Stimulated activated CD4-positive, alpha-beta T cell treated with anti-CD3 and anti-CD28 coated beads, Interleukin-15, amount 100 ng/mL, for 1 hour (primary cell): ENCODE data around the gene PRPF8.

Experiments used
- DNase-seq, 2 donors: peaks; one replicate each; pipeline ENCODE4 v3.0.0-alpha.2; 2020; ENCODE audit warnings: low read depth in 1 of 2, low spot score in 1 of 2

Gene PRPF8

DNA sequence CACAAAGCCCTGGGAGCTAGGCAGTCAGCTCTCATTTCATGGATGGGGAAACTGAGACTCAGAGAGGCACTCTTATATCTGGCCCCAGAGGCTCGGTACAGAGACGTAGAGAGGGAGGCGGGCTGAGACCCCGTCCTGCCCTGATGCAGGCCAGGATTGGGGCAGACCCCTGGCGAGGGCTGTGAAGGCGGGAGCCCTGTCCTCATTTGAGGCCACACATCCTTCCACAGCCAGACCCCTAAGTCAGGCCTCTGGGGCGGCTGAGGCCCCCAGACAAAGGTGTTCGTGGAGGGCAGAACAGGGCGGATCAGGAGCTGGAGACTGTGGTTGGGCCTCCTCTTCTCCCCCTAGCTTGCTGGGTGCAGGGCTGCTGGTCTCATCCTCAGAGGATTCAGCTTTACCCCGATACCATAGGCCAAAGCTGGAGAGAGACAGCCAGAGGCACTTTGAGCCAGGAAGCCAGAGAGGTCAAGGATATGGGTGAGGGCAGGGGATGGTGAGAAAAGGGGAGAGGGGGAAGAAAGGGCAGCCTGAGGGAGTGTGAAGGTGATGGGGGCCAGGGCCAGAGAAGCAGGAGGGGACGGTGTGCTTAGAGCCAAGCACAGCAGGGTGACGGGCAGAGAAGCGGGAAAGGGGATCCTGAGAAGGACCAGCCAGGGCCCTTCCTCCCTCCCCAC, 38.3 kb downstream of the PRPF8 start:
- DNase-seq = no peak

DNA sequence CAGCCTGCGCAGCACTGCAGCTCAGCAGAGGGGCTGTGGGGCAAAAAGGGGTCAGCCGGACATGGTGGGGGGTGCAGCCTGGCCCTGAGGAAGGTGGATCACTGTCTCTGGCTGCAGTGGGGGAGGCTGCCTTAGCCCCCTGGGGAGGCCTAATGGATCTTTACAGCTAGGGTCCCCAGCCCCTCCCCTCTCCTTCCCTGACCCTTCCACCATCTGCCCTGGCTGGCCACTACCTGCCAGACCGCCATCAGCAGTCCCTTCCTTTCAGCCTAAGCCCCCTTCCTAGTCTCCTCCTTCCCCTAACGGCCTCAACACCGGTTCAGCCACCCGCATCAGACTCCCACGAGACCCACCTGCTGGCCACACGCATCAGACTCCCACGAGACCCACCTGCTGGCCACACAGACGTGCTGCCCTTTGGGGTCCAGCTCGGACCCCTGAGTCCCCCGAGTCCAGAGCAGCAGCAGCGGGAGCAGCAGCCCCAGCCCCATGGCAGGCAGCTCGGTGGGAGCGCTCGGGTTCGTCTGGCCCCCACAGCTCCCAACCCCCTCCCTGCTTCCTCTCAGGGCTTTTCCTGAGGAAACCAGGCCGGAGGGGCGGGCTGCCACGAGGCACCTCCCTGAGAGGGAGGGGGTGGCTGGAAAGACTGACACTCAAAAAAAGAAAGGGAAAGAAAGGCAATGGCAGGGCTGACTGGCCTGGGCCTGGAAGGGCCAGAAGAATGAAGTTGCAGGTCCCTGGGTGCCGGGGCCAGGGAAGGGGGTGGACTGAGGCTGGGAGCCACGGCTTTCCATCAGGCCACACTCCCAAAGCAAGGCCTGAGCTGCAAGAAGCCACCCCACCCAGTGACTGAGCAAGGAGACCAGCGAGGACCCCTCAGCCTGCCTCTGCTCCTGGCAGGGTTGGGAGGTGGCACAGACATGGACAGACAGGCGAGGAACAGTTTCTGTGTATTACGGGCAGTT, 39.2 kb downstream of the PRPF8 start, which contains the start of gene SCARF1:
Gene SCARF1 (minus strand): TSS at position 526 of the 965 bp plus-strand sequence. CDS start 35 bp downstream, at position 491.
- no peak for DNase-seq

DNA sequence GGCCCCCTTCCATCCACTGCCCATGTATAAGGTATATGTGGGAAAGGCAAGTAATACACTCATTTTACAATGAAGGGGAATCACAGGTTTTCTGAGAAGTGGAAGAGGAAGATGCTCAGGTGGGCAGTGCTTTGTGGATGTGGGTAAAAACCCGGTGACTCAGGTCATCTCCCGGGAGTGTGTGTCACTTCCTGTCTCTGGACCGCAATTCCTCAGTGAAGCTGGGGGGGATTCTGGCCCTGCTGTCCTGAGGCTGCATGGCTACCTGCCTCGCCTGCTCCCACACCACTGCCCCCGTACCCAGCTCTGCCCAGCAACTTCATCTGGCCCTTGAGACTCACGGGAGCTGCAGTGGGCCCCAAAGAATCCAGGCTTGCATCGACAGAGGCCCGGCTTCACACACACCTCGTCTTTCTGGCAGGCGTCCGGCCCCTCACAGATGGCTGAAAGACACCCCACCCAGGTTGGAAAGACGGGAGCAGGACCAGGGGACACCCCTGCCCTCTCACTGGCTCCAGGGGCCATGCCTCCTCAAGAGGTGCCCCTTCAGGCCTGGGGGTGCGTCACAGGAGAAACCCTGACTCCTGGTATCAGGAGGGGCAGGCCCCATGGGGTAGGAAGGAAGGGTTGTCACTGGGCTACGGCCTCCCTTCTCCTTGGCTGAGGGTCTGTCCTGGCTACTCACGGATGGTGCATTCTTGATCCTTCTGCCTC, 40.0 kb downstream of the PRPF8 start:
- no peak for DNase-seq

DNA sequence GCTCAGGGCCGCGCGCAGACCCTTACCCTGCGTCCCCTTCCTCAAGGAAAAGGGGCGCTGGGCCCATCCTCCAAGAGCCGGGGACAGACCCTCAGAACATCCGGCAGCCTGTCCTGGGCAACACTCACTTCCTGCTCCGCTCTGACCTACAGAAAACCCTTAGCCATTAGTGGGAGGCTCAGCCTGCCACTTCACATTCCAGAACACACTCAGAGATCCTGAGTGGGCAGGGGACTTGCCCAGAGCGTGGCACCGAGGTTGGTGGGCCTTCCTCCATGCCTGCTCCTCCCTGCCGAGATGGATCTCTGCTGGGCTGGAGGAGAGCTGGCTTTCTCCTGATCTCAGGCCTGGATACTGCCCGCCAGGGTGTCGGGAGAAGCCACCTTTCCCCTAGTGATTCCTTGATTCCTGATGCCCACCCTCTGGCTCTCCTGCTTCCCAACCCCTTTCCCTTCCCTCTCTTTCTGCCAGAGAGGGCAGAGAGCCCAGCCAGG, 40.6 kb downstream of the PRPF8 start:
- DNase-seq = no peak

DNA sequence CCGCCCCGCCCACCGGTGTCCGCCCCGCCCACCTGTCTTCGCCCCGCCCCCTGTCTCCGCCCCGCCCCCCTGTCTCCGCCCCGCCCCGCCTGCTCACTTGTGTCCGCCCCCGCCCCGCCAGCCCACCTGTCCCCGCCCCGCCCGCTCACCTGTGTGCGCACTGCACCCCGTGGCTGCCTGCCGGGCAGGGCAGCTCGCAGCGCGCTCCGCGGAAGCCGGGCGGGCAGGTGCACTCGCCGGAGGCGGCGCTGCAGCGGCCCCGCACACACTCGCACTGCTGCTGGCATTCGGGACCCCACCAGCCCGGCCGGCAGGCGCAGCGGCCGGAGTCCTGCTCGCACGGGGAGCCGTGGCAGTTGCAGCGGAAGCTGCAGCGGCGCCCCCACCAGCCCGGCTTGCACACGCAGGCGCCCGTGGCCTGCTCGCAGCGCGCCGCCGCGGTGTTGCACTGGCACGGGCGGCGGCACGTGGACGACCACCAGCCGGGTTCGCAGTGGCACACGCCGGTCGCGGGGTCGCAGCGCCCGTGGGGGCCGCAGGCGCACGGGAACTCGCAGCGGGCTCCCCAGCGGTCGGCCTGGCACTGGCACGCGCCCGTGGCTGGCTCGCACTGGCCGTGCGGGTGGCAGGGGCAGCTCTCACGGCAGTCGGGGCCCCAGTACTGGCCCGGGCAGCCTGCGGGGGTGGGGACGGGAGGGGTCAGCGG, 41.2 kb downstream of the PRPF8 start:
- peak in 1 of 2 donors; percentile 39 for DNase-seq

DNA sequence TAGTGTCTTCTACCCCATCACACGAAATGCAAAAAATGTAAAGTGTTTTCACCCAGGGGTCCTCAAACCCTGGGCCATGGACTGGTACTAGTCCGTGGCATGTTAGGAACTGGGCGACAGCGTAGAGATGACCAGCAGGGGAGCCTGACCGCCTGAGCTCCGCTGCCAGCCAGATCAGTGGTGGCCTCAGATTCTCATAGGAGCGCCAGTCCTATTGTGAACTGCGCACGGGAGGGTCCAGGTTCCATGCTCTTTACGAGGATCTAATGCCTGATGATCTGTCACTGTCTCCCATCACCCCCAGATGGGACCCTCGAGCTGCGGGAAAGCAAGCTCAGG, 43.6 kb downstream of the PRPF8 start:
- no peak for DNase-seq

DNA sequence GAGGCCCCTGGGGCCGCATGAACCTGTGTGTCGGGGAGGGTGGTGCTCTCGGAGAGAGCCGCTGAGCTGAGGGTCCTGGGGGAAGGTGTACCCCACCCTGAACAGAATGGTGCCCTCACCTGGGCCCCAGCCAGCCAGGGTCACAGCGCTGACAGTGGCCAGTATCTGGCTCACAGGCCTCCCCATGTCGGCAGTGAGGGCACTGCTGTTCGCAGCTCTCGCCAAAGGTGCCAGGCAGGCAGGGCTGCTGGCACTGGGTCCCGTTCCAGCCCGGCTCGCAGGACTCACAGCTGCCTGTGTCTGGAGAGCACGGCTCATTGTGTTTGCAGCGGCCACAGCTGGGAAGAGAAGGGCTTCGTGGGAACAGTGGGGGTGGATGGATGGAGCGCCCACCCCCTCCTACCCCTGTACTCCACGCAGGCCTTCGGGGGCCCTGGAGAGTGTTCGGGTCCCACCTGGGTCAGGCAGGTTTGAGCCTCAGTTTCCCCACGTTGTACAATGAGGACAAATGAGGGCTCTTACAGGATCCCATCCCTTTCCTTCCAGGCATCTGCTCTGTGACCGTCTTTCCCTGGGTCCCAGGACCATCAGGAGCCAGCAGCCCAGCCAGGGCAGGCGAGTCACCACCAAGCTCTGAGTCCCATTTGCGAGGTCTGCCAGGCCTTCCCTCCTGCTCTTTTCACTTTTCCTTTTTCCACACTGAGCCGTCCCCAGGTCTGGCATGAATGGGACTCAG, 44.2 kb downstream of the PRPF8 start:
- no peak for DNase-seq

DNA sequence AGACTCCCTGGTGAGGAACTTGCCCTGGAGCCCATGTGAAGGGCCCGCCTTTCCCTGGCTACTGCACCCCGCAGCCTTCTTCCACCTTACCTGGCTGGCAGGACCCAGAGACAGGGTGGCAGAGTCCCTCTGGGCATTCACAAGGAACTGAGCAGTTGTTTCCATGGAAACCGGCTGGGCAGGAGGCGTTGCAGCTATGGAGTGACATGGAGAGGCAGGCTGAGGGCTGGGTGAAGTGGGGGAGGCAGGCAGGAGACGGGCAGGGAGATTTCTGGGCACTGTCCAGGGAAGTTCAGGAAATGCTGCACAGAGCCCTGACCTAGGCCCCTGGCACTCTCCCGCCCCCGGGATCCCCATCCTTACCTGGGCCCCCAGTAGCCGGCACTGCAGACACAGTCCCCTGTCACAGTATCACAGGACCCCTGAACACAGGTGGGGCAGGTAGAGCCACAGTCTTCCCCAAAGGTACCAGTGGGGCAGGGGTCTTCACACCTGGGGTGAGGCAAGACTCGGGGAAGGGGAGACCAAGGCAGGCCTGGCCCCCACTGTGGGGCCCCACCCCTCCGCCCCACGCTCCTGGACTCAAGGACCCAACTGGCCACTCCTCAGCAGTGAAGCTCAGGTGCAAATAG, 45.0 kb downstream of the PRPF8 start:
- no peak for DNase-seq

DNA sequence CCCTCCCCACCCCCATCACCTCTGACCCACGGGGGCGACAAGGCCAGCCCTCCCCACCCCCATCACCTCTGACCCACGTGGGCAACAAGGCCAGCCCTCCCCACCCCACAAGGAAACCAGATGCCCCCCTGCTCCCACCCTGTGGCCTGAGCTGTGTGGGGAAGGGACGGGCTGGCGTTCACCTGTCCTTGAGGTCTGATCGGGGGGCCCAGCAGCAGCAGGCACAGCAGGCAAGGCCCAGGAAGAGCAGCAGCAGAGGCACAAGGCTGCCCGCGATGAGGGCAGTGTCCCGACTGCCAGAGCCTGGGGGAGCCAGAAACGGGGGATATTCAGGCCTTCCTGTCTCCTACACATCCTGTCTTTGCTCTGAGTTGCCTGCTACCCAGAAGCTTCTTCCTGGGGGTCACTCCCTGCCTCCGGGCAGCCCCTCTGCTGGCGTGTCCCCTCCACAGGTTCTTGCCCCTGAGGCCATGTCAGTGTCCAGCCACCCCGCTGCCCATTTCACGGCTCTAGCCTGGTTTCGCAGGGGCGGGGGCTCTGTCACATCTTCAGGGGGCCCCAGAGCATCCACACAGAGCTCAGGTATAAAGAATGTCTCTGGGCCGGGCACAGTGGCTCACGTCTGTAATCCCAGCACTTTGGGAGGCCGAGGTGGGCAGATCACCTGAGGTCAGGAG, 45.9 kb downstream of the PRPF8 start:
- no peak for DNase-seq

DNA sequence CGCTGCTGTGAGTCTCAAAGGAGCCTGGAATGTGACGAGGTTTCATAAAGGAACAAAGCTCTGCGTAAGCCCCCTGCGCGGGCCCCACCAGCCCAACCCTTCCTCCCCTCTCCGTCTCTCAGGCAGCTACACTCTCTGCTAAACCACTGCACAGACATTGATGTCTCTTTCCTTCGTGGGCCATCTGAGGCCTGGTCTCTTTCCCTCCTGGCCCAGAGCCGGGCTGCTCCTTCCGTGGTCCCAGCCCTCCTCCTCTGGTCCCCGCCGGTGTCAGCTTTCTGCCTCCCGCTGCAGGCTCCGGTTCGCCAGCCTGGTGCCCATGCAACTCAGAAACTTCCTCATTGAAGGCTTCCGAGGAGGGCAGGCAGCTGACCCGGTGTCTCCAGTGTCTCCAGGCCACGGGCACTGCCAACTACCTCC, 46.5 kb downstream of the PRPF8 start:
- no peak for DNase-seq

DNA sequence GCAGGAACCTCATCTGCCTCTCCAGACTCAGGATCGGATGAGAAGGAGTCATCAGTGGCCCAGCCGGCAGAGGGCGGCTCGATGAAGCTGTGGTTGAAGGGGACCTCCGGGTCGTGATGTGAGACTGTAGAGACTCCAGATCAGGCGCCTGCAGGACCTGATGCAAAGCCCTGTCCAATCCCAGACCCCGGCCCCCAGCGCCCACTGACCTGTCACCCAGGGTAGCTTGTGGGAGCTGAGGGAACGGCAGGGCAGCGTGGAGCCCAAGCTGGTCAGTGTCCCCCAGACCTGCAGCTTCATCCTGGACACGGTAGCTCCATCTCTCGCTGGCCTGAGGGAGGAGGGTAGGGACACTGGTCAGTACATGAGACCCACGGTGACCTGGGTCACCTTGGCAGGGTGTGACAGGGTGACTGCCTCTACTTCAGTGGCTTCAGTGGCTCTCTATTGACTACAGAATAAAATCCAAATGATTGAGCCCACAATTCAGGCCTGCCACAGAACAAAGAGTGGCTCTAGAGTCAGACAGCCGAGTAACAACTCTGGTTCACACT, 47.9 kb downstream of the PRPF8 start:
- DNase-seq = no peak

DNA sequence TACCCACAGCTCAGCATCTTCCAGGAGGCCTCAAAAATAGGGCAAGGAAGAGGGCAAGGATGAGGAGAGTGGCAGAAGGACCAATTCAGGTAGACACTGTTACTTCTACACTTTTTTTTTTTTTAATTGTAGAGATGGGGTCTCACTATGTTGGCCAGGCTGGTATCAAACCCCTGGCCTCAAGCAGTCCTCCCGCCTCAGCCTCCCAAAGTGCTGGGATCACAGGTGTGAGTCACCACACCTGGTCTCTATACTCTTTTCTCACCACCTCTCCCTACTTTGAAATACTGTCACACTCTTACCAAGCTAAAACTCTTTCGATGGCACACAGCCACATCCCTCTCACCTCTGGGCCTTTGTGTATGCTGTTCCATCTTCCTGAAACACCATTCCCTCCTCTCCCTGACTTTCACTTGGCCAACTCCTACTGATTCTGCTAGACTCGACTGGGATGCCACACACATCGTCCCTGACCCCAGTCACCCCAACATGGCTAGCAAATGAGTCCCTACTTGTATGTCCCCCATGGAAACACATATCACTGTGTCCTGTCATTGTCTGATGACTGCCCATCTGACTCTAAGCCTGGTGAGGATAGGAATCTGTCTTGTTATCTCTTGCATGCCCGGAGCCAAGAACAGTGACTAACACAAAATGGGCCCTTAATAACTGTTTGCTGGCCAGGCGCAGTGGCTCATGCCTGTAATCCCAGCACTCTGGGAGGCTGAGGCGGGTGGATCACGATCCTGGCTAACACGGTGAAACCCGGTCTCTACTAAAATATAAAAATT, 48.8 kb downstream of the PRPF8 start:
- no peak for DNase-seq

DNA sequence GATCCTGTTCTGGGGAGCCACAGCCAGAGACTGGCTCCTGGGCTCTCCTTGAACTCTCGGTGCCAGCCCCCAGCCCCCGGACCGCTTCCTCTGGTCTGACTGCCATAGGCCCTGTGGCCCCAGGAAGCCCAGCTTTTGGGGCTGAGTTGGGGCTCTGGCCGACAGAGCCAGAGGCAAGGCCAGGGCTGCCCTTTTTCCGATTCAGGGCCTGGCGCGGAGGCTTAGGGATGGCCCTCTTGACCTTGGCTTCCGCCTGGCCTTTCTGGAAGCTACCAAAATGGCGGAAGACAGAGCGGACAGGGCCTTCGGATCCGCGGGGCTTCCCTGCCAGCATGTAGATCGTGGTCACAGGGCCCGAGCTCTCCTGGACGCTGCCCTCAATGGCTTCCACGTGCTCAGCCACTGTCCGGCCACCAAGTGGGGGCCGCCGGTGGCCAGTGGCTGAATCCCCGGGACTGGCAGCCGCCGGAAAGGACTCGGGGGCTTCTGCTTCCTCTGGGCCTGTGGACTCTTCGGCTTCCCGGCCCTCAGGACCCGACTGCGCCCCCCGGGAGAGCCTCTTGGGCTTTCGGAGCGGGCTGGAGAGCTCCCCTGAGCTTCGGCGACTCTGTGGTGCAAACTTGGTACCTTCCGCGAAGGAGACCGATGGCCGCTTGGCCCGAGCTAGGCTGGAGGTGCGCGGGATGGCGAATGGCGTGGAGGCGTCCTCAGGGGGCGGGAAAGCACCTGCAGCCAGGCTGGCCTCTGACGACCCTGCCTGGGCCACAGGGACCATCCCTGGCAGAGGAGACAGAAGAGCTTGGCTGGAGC, 49.6 kb downstream of the PRPF8 start:
- no peak for DNase-seq

DNA sequence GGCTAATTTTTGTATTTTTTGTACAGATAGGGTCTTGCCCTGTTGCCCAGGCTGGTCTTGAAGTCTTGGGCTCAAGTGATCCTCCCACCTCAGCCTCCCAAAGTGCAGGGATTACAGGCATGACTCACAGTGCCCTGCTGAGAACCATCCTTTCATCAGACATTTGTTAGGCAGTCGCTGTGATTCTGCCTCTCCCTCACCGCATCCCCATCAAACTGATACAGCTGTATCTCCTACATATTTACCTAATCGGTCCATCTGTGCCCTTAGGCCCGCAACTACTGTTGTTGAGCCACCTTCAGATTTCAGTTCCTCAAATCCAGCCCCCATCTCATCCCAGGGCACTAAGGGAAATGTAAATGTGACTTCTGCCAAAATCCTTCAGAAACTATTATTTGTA, 54.0 kb downstream of the PRPF8 start:
- DNase-seq = no peak

DNA sequence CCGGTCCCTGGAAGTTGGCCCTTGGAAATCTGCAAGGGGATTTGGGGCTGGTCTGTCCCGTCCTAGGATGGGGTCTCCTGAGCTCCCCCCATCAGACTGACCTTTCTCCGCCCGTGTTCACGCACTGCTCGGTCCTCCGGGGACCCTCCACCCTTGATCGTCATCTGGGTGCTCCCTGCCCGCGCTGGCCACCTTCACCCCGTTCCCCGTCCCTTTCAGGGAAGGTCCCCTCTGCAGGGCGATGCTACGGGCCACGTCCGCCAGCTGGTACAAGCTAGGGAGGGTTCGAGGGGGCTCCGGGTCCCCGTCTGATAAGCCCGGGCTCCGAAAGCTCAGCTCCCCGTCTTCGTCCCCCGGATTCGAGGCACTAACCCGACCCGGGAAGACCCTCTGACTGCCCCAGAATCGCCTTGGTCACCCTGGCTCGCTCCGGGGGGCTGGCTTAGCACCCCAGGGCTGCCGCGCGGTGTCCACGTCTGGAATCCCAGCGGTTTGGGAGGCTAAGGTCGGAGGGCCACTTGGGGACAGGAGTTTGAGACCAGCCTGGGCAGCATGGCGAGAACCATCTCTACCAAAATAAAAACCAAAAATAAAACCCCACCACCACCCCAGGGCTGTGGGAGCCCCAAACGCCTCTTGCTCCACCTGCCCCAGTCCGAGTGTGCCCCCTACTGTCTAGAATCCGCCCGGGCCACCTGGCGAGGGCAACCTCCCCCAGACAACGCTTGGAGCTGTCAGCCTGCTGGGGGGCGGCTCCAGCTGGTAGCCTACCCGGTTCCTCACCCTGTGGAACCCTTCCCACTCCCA, 55.0 kb downstream of the PRPF8 start:
- DNase-seq = peak; percentile 35 to 64

DNA sequence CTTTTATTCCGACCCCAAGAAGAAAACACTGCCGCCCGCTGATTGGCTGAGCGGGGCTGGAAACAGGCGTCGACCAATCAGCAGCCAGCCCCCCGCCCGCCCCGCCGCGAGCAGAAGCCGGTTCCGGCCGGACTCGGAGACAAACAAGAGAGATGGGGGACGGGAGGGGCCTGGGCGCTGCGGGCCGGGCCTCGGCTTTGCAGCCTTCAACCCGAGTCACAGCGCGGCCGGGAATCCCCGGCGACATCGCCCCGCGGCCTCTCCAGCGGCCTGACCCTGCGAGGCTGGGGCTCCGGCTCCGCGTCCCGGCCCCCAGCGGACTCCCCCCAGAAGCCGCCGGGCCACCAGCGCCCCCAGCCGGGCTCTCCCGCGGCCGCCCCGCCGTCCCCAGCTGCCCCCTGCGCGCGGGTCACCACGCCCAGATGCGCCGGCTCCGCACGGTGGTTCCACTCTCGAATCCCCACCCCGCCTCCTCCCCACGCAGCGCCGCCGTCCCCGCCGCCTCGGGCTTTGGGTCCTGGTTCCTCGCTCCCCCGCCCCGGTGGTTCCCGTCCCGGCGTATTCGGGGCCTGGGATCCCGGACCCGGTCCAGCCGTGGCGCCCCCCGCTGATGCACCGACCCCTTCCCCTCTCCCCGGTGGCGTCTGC, 55.7 kb downstream of the PRPF8 start:
- peak; percentile 78 to 81 for DNase-seq
